HepG2 (cell line): ENCODE results near the gene KLC4. TPM values are rescaled to one million over a fixed set of nuclear protein-coding genes. Genes with fewer than 3 reads are reported as not detected.

Source experiments
- ASH2L ChIP-seq: fragments of 300-600, 200-600 bp; sonication (generic); IDR thresholded peaks from 2 replicates; pipeline ENCODE4 v1.7.0; 2017; ENCODE audit warnings: low read depth, mild to moderate bottlenecking, moderate library complexity, mixed read lengths, low read length; ENCODE audit not compliant: insufficient read length
- ERF ChIP-seq: IDR thresholded peaks from 2 replicates; pipeline ENCODE4 v1.6.1; 2018; ENCODE audit warnings: missing biosample characterization, missing genetic modification reagents
- EZH2 ChIP-seq: conservative IDR thresholded peaks from 2 replicates; pipeline ENCODE4 v1.6.1; 2012; ENCODE audit warnings: mild to moderate bottlenecking, low read depth, low read length, moderate library complexity
- FOXC1 ChIP-seq: sonication (generic); formaldehyde crosslinking; IDR thresholded peaks from 2 replicates; pipeline ENCODE4 v1.8.0; 2022; ENCODE audit warnings: mild to moderate bottlenecking, missing genetic modification reagents, borderline replicate concordance
- FOXO1 ChIP-seq: sonication (generic); formaldehyde crosslinking; IDR thresholded peaks from 2 replicates; pipeline ENCODE4 v1.4.0; 2020; ENCODE audit warnings: missing genetic modification reagents
- MAZ ChIP-seq, 2 experiments: sonication (generic) in 1 of 2; formaldehyde crosslinking in 1 of 2; IDR thresholded peaks; 2 replicates each; pipeline versions ENCODE4 v1.5.0 to v1.6.1; 2012 to 2020; ENCODE audit warnings: low read depth in 2 of 2, mild to moderate bottlenecking in 2 of 2, borderline replicate concordance in 1 of 2, improper control_type of control experiment in 1 of 2, low read length in 1 of 2, missing genetic modification reagents in 1 of 2, moderate library complexity in 1 of 2
- MXI1 ChIP-seq: IDR thresholded peaks from 3 replicates; pipeline ENCODE4 v1.6.1; 2012; ENCODE audit warnings: low read depth, low read length, inconsistent platforms, borderline replicate concordance
- NFATC3 ChIP-seq: sonication (generic); formaldehyde crosslinking; IDR thresholded peaks from 2 replicates; pipeline ENCODE4 v1.5.1; 2020; ENCODE audit warnings: mild to moderate bottlenecking, missing genetic modification reagents
- NFRKB ChIP-seq: fragments of 450-650 bp; IDR thresholded peaks from 2 replicates; pipeline ENCODE4 v1.6.1; 2017
- SIN3A ChIP-seq: IDR thresholded peaks from 2 replicates; pipeline ENCODE4 v1.6.1; 2011; ENCODE audit warnings: low read depth, mild to moderate bottlenecking, control low read depth, low read length, borderline replicate concordance
- ZBTB38 ChIP-seq: sonication (generic); formaldehyde crosslinking; IDR thresholded peaks from 2 replicates; pipeline ENCODE4 v1.5.1; 2020; ENCODE audit warnings: mild to moderate bottlenecking, missing genetic modification reagents
- ZBTB7B ChIP-seq: sonication (generic); formaldehyde crosslinking; IDR thresholded peaks from 2 replicates; pipeline ENCODE4 v1.4.0; 2020; ENCODE audit warnings: missing genetic modification reagents
- ZNF121 ChIP-seq: sonication (generic); formaldehyde crosslinking; IDR thresholded peaks from 2 replicates; pipeline ENCODE4 v1.5.0; 2020; ENCODE audit warnings: mild to moderate bottlenecking, missing genetic modification reagents
- ZNF230 ChIP-seq: sonication (generic); formaldehyde crosslinking; IDR thresholded peaks from 2 replicates; pipeline ENCODE4 v1.4.0; 2020; ENCODE audit warnings: mild to moderate bottlenecking, missing genetic modification reagents
- ZNF34 ChIP-seq: sonication (generic); formaldehyde crosslinking; IDR thresholded peaks from 2 replicates; pipeline ENCODE4 v1.4.0; 2020; ENCODE audit warnings: mild to moderate bottlenecking, missing genetic modification reagents, borderline replicate concordance
- ZNF350 ChIP-seq: sonication (generic); formaldehyde crosslinking; IDR thresholded peaks from 2 replicates; pipeline ENCODE4 v1.4.0; 2020; ENCODE audit warnings: mild to moderate bottlenecking, low read depth, missing genetic modification reagents, borderline replicate concordance
- ZNF546 ChIP-seq: sonication (generic); formaldehyde crosslinking; conservative IDR thresholded peaks from 2 replicates; pipeline ENCODE4 v1.8.1; 2023; ENCODE audit warnings: mild to moderate bottlenecking, missing genetic modification reagents
- ZNF549 ChIP-seq: sonication (generic); formaldehyde crosslinking; IDR thresholded peaks from 2 replicates; pipeline ENCODE4 v1.5.0; 2020; ENCODE audit warnings: missing genetic modification reagents
- ZNF552 ChIP-seq: sonication (generic); formaldehyde crosslinking; IDR thresholded peaks from 2 replicates; pipeline ENCODE4 v1.9.0; 2022; ENCODE audit warnings: missing genetic modification reagents, mild to moderate bottlenecking, borderline replicate concordance
- ZNF562 ChIP-seq: sonication (generic); formaldehyde crosslinking; IDR thresholded peaks from 2 replicates; pipeline ENCODE4 v1.8.0; 2022; ENCODE audit warnings: missing genetic modification reagents, borderline replicate concordance
- ZNF567 ChIP-seq: sonication (generic); formaldehyde crosslinking; IDR thresholded peaks from 2 replicates; pipeline ENCODE4 v1.8.1; 2023; ENCODE audit warnings: mild to moderate bottlenecking, missing genetic modification reagents, borderline replicate concordance
- ZNF598 ChIP-seq: sonication (generic); formaldehyde crosslinking; IDR thresholded peaks from 2 replicates; pipeline ENCODE4 v1.5.1; 2020; ENCODE audit warnings: mild to moderate bottlenecking, missing genetic modification reagents, borderline replicate concordance
- ZNF788 ChIP-seq: sonication (generic); formaldehyde crosslinking; IDR thresholded peaks from 2 replicates; pipeline ENCODE4 v1.5.0; 2020; ENCODE audit warnings: mild to moderate bottlenecking, missing genetic modification reagents, borderline replicate concordance
- polyA plus RNA-seq, 8 experiments: library from polyadenylated mRNA; depleted of rRNA in 3 of 8; stranded (reverse) in 7 of 8; unstranded in 1 of 8; fragments of >200 nt; fragmentation: Illumina TruSeq in 4 of 8; extraction: Trizol in 4 of 8; gene quantifications; 2 replicates each; pipeline versions ENCODE4 v1.2.1 to v1.2.3, GENCODE V29; 2011 to 2016; ENCODE audit warnings: low read depth in 4 of 8, missing spikeins in 1 of 8, mixed read lengths in 1 of 8; ENCODE audit not compliant: insufficient read depth in 1 of 8
- total RNA-seq, 5 experiments: library from RNA; depleted of rRNA; stranded (reverse); fragments of >200 nt; fragmentation: Illumina TruSeq; extraction: Trizol; gene quantifications; 2 replicates each; pipeline ENCODE4 v1.2.3, GENCODE V29; 2016; ENCODE audit warnings: low read depth in 1 of 5
- TF ChIP-seq, protein P1 (sequence below): sonication (generic); formaldehyde crosslinking; IDR thresholded peaks from 2 replicates; pipeline ENCODE4 v1.4.0; 2020; ENCODE audit warnings: missing genetic modification reagents
- TF ChIP-seq, protein P2 (sequence below): sonication (generic); formaldehyde crosslinking; conservative IDR thresholded peaks from 2 replicates; pipeline ENCODE4 v1.4.0; 2020; ENCODE audit warnings: missing genetic modification reagents
- TF ChIP-seq, protein P3 (sequence below): sonication (generic); formaldehyde crosslinking; IDR thresholded peaks from 2 replicates; pipeline ENCODE4 v1.4.0; 2020; ENCODE audit warnings: missing genetic modification reagents
- TF ChIP-seq, protein P4 (sequence below): sonication (generic); formaldehyde crosslinking; IDR thresholded peaks from 2 replicates; pipeline ENCODE4 v1.5.1; 2020; ENCODE audit warnings: missing genetic modification reagents, mild to moderate bottlenecking, borderline replicate concordance

The KLC4 gene
- total and polyA plus RNA-seq, 2 of the 13 experiments (the other 11 are each of a cell fraction or from before 2014, with no cell fraction given): 45.4 to 70.4 TPM

DNA sequence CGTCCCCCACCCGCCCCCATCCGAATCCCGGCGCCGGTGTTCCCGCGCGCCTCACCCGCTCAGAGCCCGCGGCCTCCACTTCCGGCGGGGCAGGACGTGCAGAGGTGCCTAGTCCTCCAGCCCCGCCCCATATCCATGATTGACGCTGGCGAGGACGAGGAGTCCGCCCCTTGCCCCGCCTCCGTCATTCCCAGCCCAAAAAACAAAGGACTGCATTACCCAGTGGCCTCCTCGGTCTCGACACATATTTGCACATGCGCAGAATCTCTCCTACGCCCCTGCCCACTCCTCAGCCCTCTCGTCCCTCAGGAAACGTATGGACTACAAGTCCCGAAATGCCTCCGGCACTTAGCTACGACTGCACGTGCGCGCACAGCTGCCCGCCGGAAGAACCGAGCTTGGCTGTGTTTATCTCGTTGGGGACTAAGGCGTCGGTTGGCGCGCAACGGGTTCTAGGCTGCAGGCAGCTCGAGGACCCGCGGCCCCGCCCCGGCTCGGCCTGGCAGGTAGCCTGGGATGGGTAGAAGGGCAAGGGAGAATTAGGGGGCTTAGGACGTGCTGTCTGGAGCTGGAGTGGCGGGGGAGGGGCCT, 45.5 kb upstream of the KLC4 start, which contains the start of the genes KLHDC3 and MEA1 (continued):
- TF ChIP-seq ZNF552 (CRISPR knock-in tag) (no peak), ZNF350 (CRISPR knock-in tag) (peak; percentile 62; the same call in 1 of the 2 replicates), ZNF549 (CRISPR knock-in tag) (no peak), FOXO1 (CRISPR knock-in tag) (peak; percentile 93), ZNF788 (CRISPR knock-in tag) (peak; percentile 73; the same call in 1 of the 2 replicates), ZNF546 (CRISPR knock-in tag) (no peak), EZH2 (no peak), MXI1 (peak; percentile 99), ASH2L (peak; percentile 57), NFATC3 (CRISPR knock-in tag) (no peak), ZNF34 (CRISPR knock-in tag) (no peak), ZNF230 (peak; percentile 56; the same call in 1 of the 2 replicates), FOXC1 (no peak; the same call in 1 of the 2 replicates), NFRKB (no peak), SIN3A (peak; percentile 92; the same call in 1 of the 2 replicates), ZNF121 (CRISPR knock-in tag) (no peak), ZNF598 (CRISPR knock-in tag) (no peak), ERF (CRISPR knock-in tag) (no peak), ZBTB38 (peak; percentile 48; the same call in 1 of the 2 replicates), ZNF562 (CRISPR knock-in tag) (no peak), MAZ (IDR thresholded peaks at IDR 0.05; ENCODE audit: borderline replicate concordance, low read depth, low read length) (peak; percentile 89), MAZ (CRISPR knock-in tag; IDR thresholded peaks at IDR 0.05; ENCODE audit: low read depth) (peak; percentile 80; the same call in 1 of the 2 replicates), ZBTB7B (CRISPR knock-in tag) (no peak), ZNF567 (CRISPR knock-in tag) (peak; percentile 34; the same call in 1 of the 2 replicates)
- TF ChIP-seq, protein P1, sequence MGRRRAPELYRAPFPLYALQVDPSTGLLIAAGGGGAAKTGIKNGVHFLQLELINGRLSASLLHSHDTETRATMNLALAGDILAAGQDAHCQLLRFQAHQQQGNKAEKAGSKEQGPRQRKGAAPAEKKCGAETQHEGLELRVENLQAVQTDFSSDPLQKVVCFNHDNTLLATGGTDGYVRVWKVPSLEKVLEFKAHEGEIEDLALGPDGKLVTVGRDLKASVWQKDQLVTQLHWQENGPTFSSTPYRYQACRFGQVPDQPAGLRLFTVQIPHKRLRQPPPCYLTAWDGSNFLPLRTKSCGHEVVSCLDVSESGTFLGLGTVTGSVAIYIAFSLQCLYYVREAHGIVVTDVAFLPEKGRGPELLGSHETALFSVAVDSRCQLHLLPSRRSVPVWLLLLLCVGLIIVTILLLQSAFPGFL: no peak
- TF ChIP-seq, protein P2, sequence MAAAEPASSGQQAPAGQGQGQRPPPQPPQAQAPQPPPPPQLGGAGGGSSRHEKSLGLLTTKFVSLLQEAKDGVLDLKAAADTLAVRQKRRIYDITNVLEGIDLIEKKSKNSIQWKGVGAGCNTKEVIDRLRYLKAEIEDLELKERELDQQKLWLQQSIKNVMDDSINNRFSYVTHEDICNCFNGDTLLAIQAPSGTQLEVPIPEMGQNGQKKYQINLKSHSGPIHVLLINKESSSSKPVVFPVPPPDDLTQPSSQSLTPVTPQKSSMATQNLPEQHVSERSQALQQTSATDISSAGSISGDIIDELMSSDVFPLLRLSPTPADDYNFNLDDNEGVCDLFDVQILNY (CRISPR knock-in tag): peak; percentile 25; the same call in 1 of the 2 replicates
- TF ChIP-seq, protein P3, sequence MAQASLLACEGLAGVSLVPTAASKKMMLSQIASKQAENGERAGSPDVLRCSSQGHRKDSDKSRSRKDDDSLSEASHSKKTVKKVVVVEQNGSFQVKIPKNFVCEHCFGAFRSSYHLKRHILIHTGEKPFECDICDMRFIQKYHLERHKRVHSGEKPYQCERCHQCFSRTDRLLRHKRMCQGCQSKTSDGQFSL (CRISPR knock-in tag): no peak
- TF ChIP-seq, protein P4, sequence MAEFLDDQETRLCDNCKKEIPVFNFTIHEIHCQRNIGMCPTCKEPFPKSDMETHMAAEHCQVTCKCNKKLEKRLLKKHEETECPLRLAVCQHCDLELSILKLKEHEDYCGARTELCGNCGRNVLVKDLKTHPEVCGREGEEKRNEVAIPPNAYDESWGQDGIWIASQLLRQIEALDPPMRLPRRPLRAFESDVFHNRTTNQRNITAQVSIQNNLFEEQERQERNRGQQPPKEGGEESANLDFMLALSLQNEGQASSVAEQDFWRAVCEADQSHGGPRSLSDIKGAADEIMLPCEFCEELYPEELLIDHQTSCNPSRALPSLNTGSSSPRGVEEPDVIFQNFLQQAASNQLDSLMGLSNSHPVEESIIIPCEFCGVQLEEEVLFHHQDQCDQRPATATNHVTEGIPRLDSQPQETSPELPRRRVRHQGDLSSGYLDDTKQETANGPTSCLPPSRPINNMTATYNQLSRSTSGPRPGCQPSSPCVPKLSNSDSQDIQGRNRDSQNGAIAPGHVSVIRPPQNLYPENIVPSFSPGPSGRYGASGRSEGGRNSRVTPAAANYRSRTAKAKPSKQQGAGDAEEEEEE (CRISPR knock-in tag): peak; percentile 60; the same call in 1 of the 2 replicates
